Sigmoid colon (tissue), 4 donors: ENCODE results near the gene MAGI2.

ENCODE experiments used
- EP300 ChIP-seq, 4 donors: sonication (generic); formaldehyde crosslinking; IDR thresholded peaks; one replicate each; pipeline ENCODE4 v1.6.1; 2017; ENCODE audit warnings: antibody characterized with exemption in 4 of 4
- POLR2A ChIP-seq, 2 donors: fragments of 450-650 bp; IDR thresholded peaks; one replicate each; pipeline ENCODE4 v1.6.1; 2016; ENCODE audit warnings: antibody characterized with exemption in 2 of 2, mild to moderate bottlenecking in 2 of 2, moderate library complexity in 2 of 2

- TF ChIP-seq EP300 (IDR thresholded peaks at IDR 0.05) (no peak), POLR2A (IDR thresholded peaks at IDR 0.05) (no peak)
Measured at GRCh38 chr7:78786055-78786454, 667.4 kb downstream of the MAGI2 start.
